GM18520 (cell line): Measurements from ENCODE around the gene CMKLR1.

Experiments
- ATAC-seq: cut with Tn5 transposase; IDR thresholded peaks from one replicate; pipeline ENCODE4 v1.9.1; 2021; ENCODE audit not compliant: unreplicated experiment

Gene CMKLR1

GRCh38 chr12:108363165-108363564 lies 24.1 kb upstream of the CMKLR1 start:
- no peak for ATAC-seq

- ATAC-seq, result no peak
Measured at GRCh38 chr12:108361606-108362005, 22.5 kb upstream of the CMKLR1 start.

GRCh38 chr12:108360487-108360886 lies 21.4 kb upstream of the CMKLR1 start:
- no peak for ATAC-seq

- no peak for ATAC-seq
Measured at GRCh38 chr12:108360057-108360456, 20.9 kb upstream of the CMKLR1 start.

- no peak for ATAC-seq
Measured at GRCh38 chr12:108358580-108358965, 19.5 kb upstream of the CMKLR1 start.

GRCh38 chr12:108357834-108358579 lies 18.9 kb upstream of the CMKLR1 start:
- ATAC-seq, result no peak

- no peak for ATAC-seq
Measured at GRCh38 chr12:108356835-108357806, 18.0 kb upstream of the CMKLR1 start.

GRCh38 chr12:108355069-108355468 lies 16.0 kb upstream of the CMKLR1 start:
- ATAC-seq, result no peak

GRCh38 chr12:108352591-108352990 lies 13.5 kb upstream of the CMKLR1 start:
- ATAC-seq, result no peak

- no peak for ATAC-seq
Measured at GRCh38 chr12:108350511-108350910, 11.4 kb upstream of the CMKLR1 start.

GRCh38 chr12:108349278-108349688 lies 10.2 kb upstream of the CMKLR1 start:
- ATAC-seq, result no peak

- no peak for ATAC-seq
Measured at GRCh38 chr12:108348842-108349241, 9.7 kb upstream of the CMKLR1 start.

GRCh38 chr12:108346727-108347710 lies 7.9 kb upstream of the CMKLR1 start:
- no peak for ATAC-seq

- ATAC-seq, result no peak
Measured at GRCh38 chr12:108345716-108346633, 6.9 kb upstream of the CMKLR1 start.

- ATAC-seq, result no peak
Measured at GRCh38 chr12:108342985-108343384, 3.9 kb upstream of the CMKLR1 start.

GRCh38 chr12:108341854-108342847 lies 3.0 kb upstream of the CMKLR1 start:
- no peak for ATAC-seq

- no peak for ATAC-seq
Measured at GRCh38 chr12:108341356-108341755, 2.2 kb upstream of the CMKLR1 start.

GRCh38 chr12:108340037-108340436 lies 926 bp upstream of the CMKLR1 start:
- no peak for ATAC-seq
